Nephron progenitor cell (in vitro differentiated cells): Measurements from ENCODE around the gene PLPPR1.

Experiments used
- DNase-seq: peaks from one replicate; pipeline ENCODE4 v3.0.0; 2021
- H3K27ac Mint-ChIP-seq: 2 replicates; pipeline ENCODE4 v1.8.0; 2021; ENCODE audit warnings: mild to moderate bottlenecking, moderate library complexity, mixed read lengths
- H3K27me3 Mint-ChIP-seq: 2 replicates; pipeline ENCODE4 v1.8.0; 2021; ENCODE audit warnings: mild to moderate bottlenecking, low read depth, mixed read lengths; ENCODE audit not compliant: poor library complexity
- H3K36me3 Mint-ChIP-seq: 2 replicates; pipeline ENCODE4 v1.8.0; 2021; ENCODE audit warnings: low read depth, mixed read lengths
- H3K4me1 Mint-ChIP-seq: 2 replicates; pipeline ENCODE4 v1.8.0; 2021; ENCODE audit warnings: mixed read lengths
- H3K4me3 Mint-ChIP-seq: 2 replicates; pipeline ENCODE4 v1.8.0; 2021; ENCODE audit warnings: mild to moderate bottlenecking, moderate library complexity, mixed read lengths
- H3K9me3 Mint-ChIP-seq: 2 replicates; pipeline ENCODE4 v1.8.0; 2021; ENCODE audit warnings: mild to moderate bottlenecking, moderate library complexity, mixed read lengths
- CTCF ChIP-seq: fragments of 200-600 bp; sonication (generic); IDR thresholded peaks from 2 replicates; pipeline ENCODE4 v1.5.0; 2021; ENCODE audit warnings: antibody characterized with exemption

Gene PLPPR1

GRCh38 chr9:101165131-101165530 is 136.6 kb downstream of the PLPPR1 start:
- Mint-ChIP-seq H3K36me3 (peaks cover 3% of the 10 kb centered on the region), H3K27ac (peak overlapping the region; percentile 66), H3K9me3 (peaks cover 5% of the 10 kb centered on the region), H3K4me3 (no peak overlapping the region), H3K4me1 (peaks cover 41% of the 10 kb centered on the region), H3K27me3 (no peaks in the 10 kb centered on the region)
- no peak for DNase-seq
- no peak for TF ChIP-seq CTCF

- DNase-seq: no peak
- H3K27ac Mint-ChIP-seq: peak overlapping the region; percentile 97
- no peak for TF ChIP-seq CTCF
- peak overlapping the region; percentile 51 for H3K4me3 Mint-ChIP-seq
- H3K27me3 Mint-ChIP-seq: no peaks in the 10 kb centered on the region
- H3K36me3 Mint-ChIP-seq: peaks cover 5% of the 10 kb centered on the region
- H3K4me1 Mint-ChIP-seq: peaks cover 49% of the 10 kb centered on the region
- H3K9me3 Mint-ChIP-seq: peaks cover 14% of the 10 kb centered on the region
Measured at GRCh38 chr9:101167490-101168134, 139.1 kb downstream of the PLPPR1 start.

DNA sequence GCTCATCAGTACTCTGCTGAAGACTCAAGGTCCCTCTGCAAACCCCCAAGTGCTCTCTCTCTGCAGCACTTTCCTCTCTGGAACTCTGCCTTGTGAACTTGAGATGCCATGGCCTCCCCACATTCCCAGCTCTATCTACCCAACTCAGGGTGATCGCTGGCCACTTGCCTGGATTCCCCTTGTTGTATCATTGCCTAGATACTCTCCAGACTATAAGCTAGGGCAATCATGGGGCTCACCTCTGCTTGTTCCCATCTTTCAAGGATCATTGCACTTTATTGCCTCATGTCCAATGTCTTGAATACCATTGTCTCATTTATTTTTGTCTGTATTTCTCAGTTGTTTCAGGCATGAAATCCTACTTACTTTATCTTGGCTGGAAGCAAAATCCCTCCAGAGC is 144.1 kb downstream of the PLPPR1 start:
- DNase-seq: no peak
- H3K27ac Mint-ChIP-seq: no peak overlapping the region
- peaks cover 32% of the 10 kb centered on the region for H3K9me3 Mint-ChIP-seq
- no peak overlapping the region for H3K4me3 Mint-ChIP-seq
- TF ChIP-seq CTCF: no peak
- H3K4me1 Mint-ChIP-seq: peaks cover 21% of the 10 kb centered on the region
- peaks cover 3% of the 10 kb centered on the region for H3K27me3 Mint-ChIP-seq
- peaks cover 5% of the 10 kb centered on the region for H3K36me3 Mint-ChIP-seq

DNA sequence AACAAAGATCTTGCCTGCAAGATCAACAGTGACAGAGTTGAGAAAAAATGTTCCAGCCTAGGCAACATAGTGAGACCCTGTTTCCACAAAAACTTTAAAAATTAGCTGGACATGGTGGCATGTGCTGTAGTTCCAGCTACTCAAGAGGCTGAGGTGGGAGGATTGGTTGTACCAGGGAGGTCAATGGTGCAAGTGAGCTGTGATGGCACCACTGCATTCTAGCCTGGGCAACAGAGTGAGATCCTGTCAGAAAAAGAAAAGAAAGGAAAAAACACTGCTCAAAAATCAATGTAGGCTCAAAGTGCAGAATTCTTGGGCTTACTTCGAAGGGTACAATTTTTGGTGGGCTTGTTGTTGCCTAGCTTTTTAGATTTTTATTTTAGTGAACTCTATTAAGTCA is 145.4 kb downstream of the PLPPR1 start:
- H3K27me3 Mint-ChIP-seq: peaks cover 3% of the 10 kb centered on the region
- H3K9me3 Mint-ChIP-seq: peaks cover 32% of the 10 kb centered on the region
- H3K27ac Mint-ChIP-seq: peak overlapping the region; percentile 36
- TF ChIP-seq CTCF: no peak
- H3K36me3 Mint-ChIP-seq: peaks cover 5% of the 10 kb centered on the region
- H3K4me1 Mint-ChIP-seq: peaks cover 12% of the 10 kb centered on the region
- H3K4me3 Mint-ChIP-seq: no peak overlapping the region
- no peak for DNase-seq

DNA sequence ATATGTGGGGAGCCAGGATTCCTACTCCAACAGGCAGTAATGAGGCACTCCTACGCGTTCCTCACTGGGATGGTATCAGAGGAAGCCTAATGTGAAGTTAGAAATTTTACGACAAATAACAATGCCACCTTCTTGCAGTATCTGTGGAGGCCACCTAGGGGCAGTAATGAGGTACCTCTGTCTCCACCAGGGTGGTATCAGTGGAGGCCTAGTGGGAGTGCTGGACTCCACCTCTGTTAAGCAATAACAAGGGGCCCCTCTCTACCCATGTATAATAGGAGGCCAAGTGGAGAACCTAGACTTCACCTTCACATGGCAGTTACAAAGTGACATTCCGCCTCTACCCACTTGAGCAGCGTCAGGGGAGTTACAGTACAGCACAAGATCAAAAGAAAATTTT is 147.9 kb downstream of the PLPPR1 start:
- H3K9me3 Mint-ChIP-seq: peaks cover 17% of the 10 kb centered on the region
- no peaks in the 10 kb centered on the region for H3K36me3 Mint-ChIP-seq
- H3K4me3 Mint-ChIP-seq: no peak overlapping the region
- TF ChIP-seq CTCF: no peak
- H3K27ac Mint-ChIP-seq: no peak overlapping the region
- DNase-seq: no peak
- peaks cover 12% of the 10 kb centered on the region for H3K4me1 Mint-ChIP-seq
- peaks cover 3% of the 10 kb centered on the region for H3K27me3 Mint-ChIP-seq

- no peaks in the 10 kb centered on the region for H3K36me3 Mint-ChIP-seq
- DNase-seq: no peak
- H3K27me3 Mint-ChIP-seq: no peaks in the 10 kb centered on the region
- no peaks in the 10 kb centered on the region for H3K9me3 Mint-ChIP-seq
- no peak for TF ChIP-seq CTCF
- H3K27ac Mint-ChIP-seq: peak overlapping the region; percentile 8
- peaks cover 18% of the 10 kb centered on the region for H3K4me1 Mint-ChIP-seq
- peak overlapping the region; percentile 14 for H3K4me3 Mint-ChIP-seq
Measured at GRCh38 chr9:101184813-101185278, 156.3 kb downstream of the PLPPR1 start.
